Subcutaneous adipose tissue (tissue), 4 donors: ENCODE results near the gene ELOVL6. TPM values are rescaled to one million over a fixed set of nuclear protein-coding genes. Genes with fewer than 3 reads are reported as not detected.

Experiments
- CTCF ChIP-seq: fragments of 450-650 bp; IDR thresholded peaks from one replicate; pipeline ENCODE4 v1.5.1; 2016; ENCODE audit warnings: low read depth, mild to moderate bottlenecking, control low read depth, antibody characterized with exemption, moderate library complexity
- total RNA-seq, 4 donors: library from RNA; depleted of rRNA; stranded (reverse); fragments of >200 nt; gene quantifications; one replicate each; pipeline ENCODE4 v1.1.0, GENCODE V29; 2016

Gene ELOVL6
- total RNA-seq, 4 donors from 2014 or later: 1.8 to 10.7 (median 2.7) TPM

GRCh38 chr4:110106931-110107296 lies 91.5 kb downstream of the ELOVL6 start:
- no peak for TF ChIP-seq CTCF

- TF ChIP-seq CTCF: no peak
These were observed 93.8 kb downstream of the ELOVL6 start for GRCh38 chr4:110104661-110105060.

GRCh38 chr4:110099638-110100037 lies 98.8 kb downstream of the ELOVL6 start:
- TF ChIP-seq CTCF: no peak

- TF ChIP-seq CTCF: no peak
These were observed 102.0 kb downstream of the ELOVL6 start for GRCh38 chr4:110096405-110096804.

GRCh38 chr4:110092646-110093045 lies 105.8 kb downstream of the ELOVL6 start:
- no peak for TF ChIP-seq CTCF

- TF ChIP-seq CTCF: no peak
These were observed 106.8 kb downstream of the ELOVL6 start for GRCh38 chr4:110091434-110092140.

- TF ChIP-seq CTCF: no peak
These were observed 109.7 kb downstream of the ELOVL6 start for GRCh38 chr4:110088670-110089069.
